Mesenchymal stem cell (in vitro differentiated cells and primary cell): ENCODE data around the gene ADK.
A peak's percentile ranks its signal among the peaks of the same experiment; 100 is the strongest.

Source experiments
- DNase-seq: peaks from one replicate; pipeline ENCODE4 v3.0.0-alpha.2; 2013
- H2AFZ ChIP-seq: one replicate; pipeline ENCODE4 v1.6.1; 2013; ENCODE audit warnings: low read depth, mild to moderate bottlenecking, control low read depth, inconsistent platforms, low read length, moderate library complexity
- H2AK5ac ChIP-seq: 2 replicates; pipeline ENCODE4 v1.6.1; 2013; ENCODE audit warnings: low read length, moderate library complexity, mild to moderate bottlenecking, inconsistent platforms; ENCODE audit not compliant: severe bottlenecking
- H2BK120ac ChIP-seq: one replicate; pipeline ENCODE4 v1.6.1; 2013; ENCODE audit warnings: low read depth, mild to moderate bottlenecking, inconsistent platforms, low read length, moderate library complexity
- H2BK12ac ChIP-seq, 2 experiments: one replicate each; pipeline ENCODE4 v1.6.1; 2013; ENCODE audit warnings: inconsistent platforms in 2 of 2, low read length in 2 of 2, mild to moderate bottlenecking in 2 of 2, moderate library complexity in 2 of 2, control low read depth in 1 of 2
- H2BK15ac ChIP-seq: one replicate; pipeline ENCODE4 v1.6.1; 2013; ENCODE audit warnings: mild to moderate bottlenecking, low read depth, inconsistent platforms; ENCODE audit not compliant: poor library complexity, severe bottlenecking
- H2BK5ac ChIP-seq: 2 replicates; pipeline ENCODE4 v1.6.1; 2013; ENCODE audit warnings: low read depth, mild to moderate bottlenecking, low read length, control low read depth, inconsistent platforms; ENCODE audit not compliant: poor library complexity, severe bottlenecking
- H3K14ac ChIP-seq, 2 experiments: one replicate each; pipeline ENCODE4 v1.6.1; 2013; ENCODE audit warnings: inconsistent platforms in 2 of 2, low read length in 2 of 2, control low read depth in 1 of 2, mild to moderate bottlenecking in 1 of 2, moderate library complexity in 1 of 2
- H3K18ac ChIP-seq, 2 experiments: one replicate each; pipeline ENCODE4 v1.6.1; 2013; ENCODE audit warnings: inconsistent platforms in 2 of 2, low read length in 2 of 2, control low read depth in 1 of 2, low read depth in 1 of 2, mild to moderate bottlenecking in 1 of 2
- H3K23ac ChIP-seq, 2 experiments: one replicate each; pipeline ENCODE4 v1.6.1; 2013; ENCODE audit warnings: inconsistent platforms in 2 of 2, low read length in 2 of 2, mild to moderate bottlenecking in 2 of 2, moderate library complexity in 2 of 2, control low read depth in 1 of 2
- H3K27ac ChIP-seq: 2 replicates; pipeline ENCODE4 v1.5.1; 2013; ENCODE audit warnings: mild to moderate bottlenecking, moderate library complexity, low read length, control low read depth, inconsistent platforms; ENCODE audit not compliant: poor library complexity, severe bottlenecking
- H3K27me3 ChIP-seq, 2 experiments: 2 replicates each; pipeline versions ENCODE4 v1.6.1 to v1.7.0; 2013; ENCODE audit warnings: low read length in 2 of 2, mild to moderate bottlenecking in 2 of 2, moderate library complexity in 2 of 2, control low read depth in 1 of 2, inconsistent platforms in 1 of 2; ENCODE audit not compliant: control insufficient read depth in 1 of 2, insufficient read depth in 1 of 2
- H3K36me3 ChIP-seq, 2 experiments: 2 replicates each; pipeline versions ENCODE4 v1.6.1 to v1.7.0; 2013; ENCODE audit warnings: low read length in 2 of 2, control low read depth in 1 of 2, inconsistent platforms in 1 of 2, low read depth in 1 of 2, mild to moderate bottlenecking in 1 of 2; ENCODE audit not compliant: insufficient read depth in 2 of 2, control insufficient read depth in 1 of 2
- H3K4ac ChIP-seq, 2 experiments: one replicate each; pipeline ENCODE4 v1.6.1; 2013; ENCODE audit warnings: inconsistent platforms in 2 of 2, low read length in 2 of 2, mild to moderate bottlenecking in 2 of 2, moderate library complexity in 2 of 2, control low read depth in 1 of 2, low read depth in 1 of 2
- H3K4me1 ChIP-seq: 2 replicates; pipeline ENCODE4 v1.6.1; 2013; ENCODE audit warnings: low read depth, low read length, control low read depth; ENCODE audit not compliant: control insufficient read depth, insufficient read depth
- H3K4me2 ChIP-seq: 2 replicates; pipeline ENCODE4 v1.6.1; 2013; ENCODE audit warnings: low read length, mild to moderate bottlenecking, inconsistent platforms; ENCODE audit not compliant: poor library complexity, severe bottlenecking
- H3K4me3 ChIP-seq, 2 experiments: 2 replicates each; pipeline versions ENCODE4 v1.5.1 to v1.7.0; 2013; ENCODE audit warnings: low read length in 2 of 2, mild to moderate bottlenecking in 2 of 2, control low read depth in 1 of 2, low read depth in 1 of 2; ENCODE audit not compliant: insufficient read depth in 1 of 2
- H3K79me1 ChIP-seq: replicated peaks from 2 replicates; pipeline ENCODE4 v1.6.1; 2013; ENCODE audit warnings: mild to moderate bottlenecking, control low read depth, low read length, inconsistent platforms; ENCODE audit not compliant: poor library complexity, severe bottlenecking
- H3K9ac ChIP-seq: 2 replicates; pipeline ENCODE4 v1.7.0; 2013; ENCODE audit warnings: mild to moderate bottlenecking, low read length, moderate library complexity
- H3K9me3 ChIP-seq: 2 replicates; pipeline ENCODE4 v1.7.0; 2013; ENCODE audit warnings: mild to moderate bottlenecking, low read length; ENCODE audit not compliant: control insufficient read depth
- H4K8ac ChIP-seq: one replicate; pipeline ENCODE4 v1.6.1; 2013; ENCODE audit warnings: inconsistent platforms, mild to moderate bottlenecking, low read length, moderate library complexity
- H4K91ac ChIP-seq: one replicate; pipeline ENCODE4 v1.6.1; 2013; ENCODE audit warnings: mild to moderate bottlenecking, low read length, inconsistent platforms
- WGBS: methylation state at CpG from one replicate; pipeline ENCODE4 v1.1.7; 2013; ENCODE audit warnings: mixed read lengths; 5-methylcytosine and 5-hydroxymethylcytosine counted together

ADK gene

GRCh38 chr10:74276416-74276815 lies 125.4 kb downstream of the ADK start:
- Histone ChIP-seq H3K9ac (no peak overlapping the region), H3K4me1 (no peaks in the 10 kb centered on the region), H3K79me1 (peaks cover 25% of the 10 kb centered on the region), H2BK15ac (no peak overlapping the region), H3K18ac (no peak overlapping the region), H2BK12ac (no peak overlapping the region), H3K14ac (no peak overlapping the region), H2BK120ac (no peak overlapping the region), H2AK5ac (no peak overlapping the region), H3K9me3 (no peaks in the 10 kb centered on the region), H2BK5ac (no peak overlapping the region), H3K4ac (no peak overlapping the region), H3K36me3 (no peaks in the 10 kb centered on the region), H3K4me3 (no peak overlapping the region), H3K27ac (no peak overlapping the region), H3K23ac (no peak overlapping the region), H4K8ac (no peak overlapping the region), H3K27me3 (no peaks in the 10 kb centered on the region), H3K4me2 (no peak overlapping the region), H4K91ac (no peak overlapping the region), H2AFZ (no peak overlapping the region)
- no peak for DNase-seq

- WGBS: 100% methylated on average over 2 of the region's 4 CpGs
- Histone ChIP-seq H2BK120ac (no peak overlapping the region), H3K9ac (peak overlapping the region; percentile 38), H2BK12ac (no peak overlapping the region), H3K79me1 (peaks cover 20% of the 10 kb centered on the region), H4K8ac (no peak overlapping the region), H3K36me3 (peaks cover 9 to 16% of the 10 kb centered on the region in 2 experiments), H3K18ac (no peak overlapping the region), H2AK5ac (no peak overlapping the region), H3K14ac (no peak overlapping the region), H2BK5ac (no peak overlapping the region), H3K27ac (no peak overlapping the region), H4K91ac (no peak overlapping the region), H3K4me1 (no peaks in the 10 kb centered on the region), H3K9me3 (peaks cover 25% of the 10 kb centered on the region), H3K4me3 (no peak overlapping the region), H3K4me2 (no peak overlapping the region), H3K23ac (no peak overlapping the region), H2AFZ (no peak overlapping the region), H3K4ac (no peak overlapping the region), H2BK15ac (no peak overlapping the region), H3K27me3 (no peaks in the 10 kb centered on the region)
- no peak for DNase-seq
Observed at GRCh38 chr10:74282151-74282847, 131.3 kb downstream of the ADK start.

DNA sequence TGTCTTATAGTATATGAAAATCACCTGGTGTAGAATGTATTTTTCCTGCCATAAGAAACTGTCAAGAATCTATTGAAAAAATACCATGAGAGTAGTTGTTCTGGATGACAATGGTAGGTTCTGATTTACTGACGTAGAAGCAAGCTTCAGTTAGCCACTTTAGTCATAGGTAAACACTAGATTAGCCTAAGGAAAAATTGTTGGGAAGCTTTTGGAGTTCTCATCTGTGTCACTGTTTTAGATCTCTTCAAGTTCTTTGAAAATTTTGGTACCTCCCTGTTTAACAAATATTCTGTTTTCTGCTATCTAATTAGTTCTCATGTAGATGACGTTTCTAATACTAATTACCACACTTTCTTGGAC lies 131.8 kb downstream of the ADK start:
- Histone ChIP-seq H3K9me3 (peaks cover 25% of the 10 kb centered on the region), H3K18ac (no peak overlapping the region), H3K23ac (no peak overlapping the region), H2BK15ac (no peak overlapping the region), H4K91ac (no peak overlapping the region), H2BK120ac (no peak overlapping the region), H2BK12ac (no peak overlapping the region), H2AFZ (no peak overlapping the region), H2AK5ac (no peak overlapping the region), H3K4me3 (no peak overlapping the region), H3K4me1 (no peaks in the 10 kb centered on the region), H3K9ac (no peak overlapping the region), H3K36me3 (peaks cover 9 to 16% of the 10 kb centered on the region in 2 experiments), H4K8ac (no peak overlapping the region), H3K27me3 (no peaks in the 10 kb centered on the region), H3K27ac (no peak overlapping the region), H3K4ac (no peak overlapping the region), H3K4me2 (no peak overlapping the region), H3K14ac (no peak overlapping the region), H2BK5ac (no peak overlapping the region), H3K79me1 (peaks cover 19% of the 10 kb centered on the region)
- no peak for DNase-seq
- WGBS: 93% methylated on average over 2 of the region's 2 CpGs

DNA sequence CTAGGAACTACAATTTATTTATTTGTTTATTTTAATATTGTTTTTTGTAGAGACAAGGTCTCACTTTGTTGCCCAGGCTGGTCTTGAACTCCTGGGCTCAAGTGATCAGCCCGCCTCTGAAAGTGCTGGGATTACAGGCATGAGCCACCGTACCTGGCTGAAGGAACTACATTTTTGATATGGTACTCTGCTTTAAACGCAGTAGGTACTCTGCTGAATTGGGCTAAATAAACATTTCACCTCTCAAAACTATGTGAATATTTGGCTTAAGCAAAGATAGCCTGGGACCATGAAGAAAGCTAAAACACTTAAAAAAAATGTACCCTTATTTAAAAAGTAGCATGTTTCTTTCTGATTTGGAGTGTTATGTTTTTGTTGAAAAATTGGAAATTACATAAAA lies 138.2 kb downstream of the ADK start:
- DNase-seq: no peak
- Histone ChIP-seq H2AK5ac (no peak overlapping the region), H3K36me3 (peaks cover 5 to 16% of the 10 kb centered on the region in 2 experiments), H3K9ac (peak overlapping the region; percentile 81), H2BK120ac (no peak overlapping the region), H4K91ac (no peak overlapping the region), H3K4me3 (no peak overlapping the region), H2BK12ac (no peak overlapping the region), H2BK15ac (no peak overlapping the region), H3K14ac (no peak overlapping the region), H3K18ac (no peak overlapping the region), H3K4me1 (no peaks in the 10 kb centered on the region), H3K4me2 (no peak overlapping the region), H3K27me3 (no peaks in the 10 kb centered on the region), H3K27ac (no peak overlapping the region), H2AFZ (no peak overlapping the region), H3K79me1 (peaks cover 11% of the 10 kb centered on the region), H3K23ac (no peak overlapping the region), H2BK5ac (no peak overlapping the region), H3K4ac (no peak overlapping the region), H4K8ac (no peak overlapping the region), H3K9me3 (peaks cover 19% of the 10 kb centered on the region)
- 86% methylated on average over 2 of the region's 3 CpGs for WGBS
